ENCODE results near the gene RABGAP1L.

The RABGAP1L gene

DNA sequence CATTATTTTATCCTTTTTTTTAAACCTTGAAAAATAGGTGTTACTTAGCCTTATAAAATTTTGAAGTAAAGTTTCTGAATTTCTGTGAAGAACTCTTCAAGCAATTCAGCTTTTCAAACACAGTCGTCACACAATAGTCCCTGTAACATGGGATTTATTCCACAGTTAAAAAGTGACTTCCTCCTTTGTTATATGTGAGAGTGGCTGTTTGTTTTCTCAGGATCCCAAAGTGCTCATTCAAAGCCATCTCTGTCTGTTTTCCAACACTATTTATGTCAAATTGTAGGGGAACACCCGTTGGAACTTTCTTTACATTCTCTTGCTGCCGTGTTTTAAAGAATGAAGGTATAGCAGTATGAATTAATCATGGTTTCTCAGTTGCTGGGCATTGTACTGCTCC is 207.6 kb downstream of the RABGAP1L start:
- no peaks in the 10 kb centered on the region for H3K9me2 ChIP-seq (replicated peaks; ENCODE audit: insufficient read depth, low read length)
- H3K4me3 ChIP-seq (ENCODE audit: insufficient read depth, low read length, poor library complexity, severe bottlenecking) = no peak overlapping the region
- TF ChIP-seq EZH2phosphoT487 (conservative IDR thresholded peaks at IDR 0.05; ENCODE audit: low read length) = no peak
- TF ChIP-seq, protein P1, sequence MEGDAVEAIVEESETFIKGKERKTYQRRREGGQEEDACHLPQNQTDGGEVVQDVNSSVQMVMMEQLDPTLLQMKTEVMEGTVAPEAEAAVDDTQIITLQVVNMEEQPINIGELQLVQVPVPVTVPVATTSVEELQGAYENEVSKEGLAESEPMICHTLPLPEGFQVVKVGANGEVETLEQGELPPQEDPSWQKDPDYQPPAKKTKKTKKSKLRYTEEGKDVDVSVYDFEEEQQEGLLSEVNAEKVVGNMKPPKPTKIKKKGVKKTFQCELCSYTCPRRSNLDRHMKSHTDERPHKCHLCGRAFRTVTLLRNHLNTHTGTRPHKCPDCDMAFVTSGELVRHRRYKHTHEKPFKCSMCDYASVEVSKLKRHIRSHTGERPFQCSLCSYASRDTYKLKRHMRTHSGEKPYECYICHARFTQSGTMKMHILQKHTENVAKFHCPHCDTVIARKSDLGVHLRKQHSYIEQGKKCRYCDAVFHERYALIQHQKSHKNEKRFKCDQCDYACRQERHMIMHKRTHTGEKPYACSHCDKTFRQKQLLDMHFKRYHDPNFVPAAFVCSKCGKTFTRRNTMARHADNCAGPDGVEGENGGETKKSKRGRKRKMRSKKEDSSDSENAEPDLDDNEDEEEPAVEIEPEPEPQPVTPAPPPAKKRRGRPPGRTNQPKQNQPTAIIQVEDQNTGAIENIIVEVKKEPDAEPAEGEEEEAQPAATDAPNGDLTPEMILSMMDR (IDR thresholded peaks at IDR 0.05; ENCODE audit: insufficient read depth, low read length, poor library complexity, severe bottlenecking) = no peak
- H3K79me2 ChIP-seq (ENCODE audit: insufficient read depth, low read length) = peaks cover 55% of the 10 kb centered on the region
- no peaks in the 10 kb centered on the region for H4K20me1 ChIP-seq (ENCODE audit: low read depth, low read length)
- H2AFZ ChIP-seq (ENCODE audit: low read depth, low read length, severe bottlenecking) = no peak overlapping the region
- H3K27ac ChIP-seq (ENCODE audit: low read depth, low read length) = no peak overlapping the region
- H3K4me2 ChIP-seq (ENCODE audit: low read depth, low read length, poor library complexity, severe bottlenecking) = no peak overlapping the region
- no peaks in the 10 kb centered on the region for H3K9me3 ChIP-seq (ENCODE audit: insufficient read depth, low read length)
- peaks cover 1% of the 10 kb centered on the region; the same call in 1 of the 2 replicates for H3K36me3 ChIP-seq (ENCODE audit: low read length)
- H3K27me3 ChIP-seq (ENCODE audit: low read length) = no peaks in the 10 kb centered on the region
- H3F3A ChIP-seq (ENCODE audit: insufficient read depth) = no peaks in the 10 kb centered on the region; the same call in 1 of the 2 replicates
- no peak overlapping the region for H3K9ac ChIP-seq (ENCODE audit: low read length)

DNA sequence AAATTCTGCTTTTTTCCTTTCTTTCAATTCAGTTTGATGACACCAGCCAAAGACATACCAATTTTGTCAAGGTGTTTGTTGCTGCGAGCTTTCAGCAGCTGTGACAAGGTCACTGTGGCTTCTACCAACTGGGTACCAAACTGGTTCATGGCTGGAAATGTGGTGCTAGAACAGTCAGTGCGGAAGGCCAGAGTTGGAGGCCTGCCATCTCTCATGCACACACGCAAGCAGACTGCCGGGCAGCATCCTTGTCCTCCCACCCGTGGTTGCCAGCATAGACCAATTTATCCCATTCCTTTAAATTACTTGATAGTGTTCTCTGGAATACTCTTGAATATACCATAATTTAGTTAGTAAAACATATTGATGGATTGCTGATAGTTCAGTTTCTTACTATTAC is 208.6 kb downstream of the RABGAP1L start:
- TF ChIP-seq, protein P1 (IDR thresholded peaks at IDR 0.05; ENCODE audit: insufficient read depth, low read length, poor library complexity, severe bottlenecking) = no peak
- TF ChIP-seq EZH2phosphoT487 (conservative IDR thresholded peaks at IDR 0.05; ENCODE audit: low read length) = no peak
- Histone ChIP-seq H3F3A (ENCODE audit: insufficient read depth) (no peaks in the 10 kb centered on the region; the same call in 1 of the 2 replicates), H3K9ac (ENCODE audit: low read length) (no peak overlapping the region), H3K4me2 (ENCODE audit: low read depth, low read length, poor library complexity, severe bottlenecking) (no peak overlapping the region), H4K20me1 (ENCODE audit: low read depth, low read length) (no peaks in the 10 kb centered on the region), H3K9me3 (ENCODE audit: insufficient read depth, low read length) (no peaks in the 10 kb centered on the region), H2AFZ (ENCODE audit: low read depth, low read length, severe bottlenecking) (no peak overlapping the region), H3K27ac (ENCODE audit: low read depth, low read length) (no peak overlapping the region), H3K79me2 (ENCODE audit: insufficient read depth, low read length) (peaks cover 47% of the 10 kb centered on the region), H3K9me2 (replicated peaks; ENCODE audit: insufficient read depth, low read length) (no peaks in the 10 kb centered on the region), H3K36me3 (ENCODE audit: low read length) (peaks cover 6% of the 10 kb centered on the region; the same call in 1 of the 2 replicates), H3K27me3 (ENCODE audit: low read length) (no peaks in the 10 kb centered on the region), H3K4me3 (ENCODE audit: insufficient read depth, low read length, poor library complexity, severe bottlenecking) (no peak overlapping the region)

DNA sequence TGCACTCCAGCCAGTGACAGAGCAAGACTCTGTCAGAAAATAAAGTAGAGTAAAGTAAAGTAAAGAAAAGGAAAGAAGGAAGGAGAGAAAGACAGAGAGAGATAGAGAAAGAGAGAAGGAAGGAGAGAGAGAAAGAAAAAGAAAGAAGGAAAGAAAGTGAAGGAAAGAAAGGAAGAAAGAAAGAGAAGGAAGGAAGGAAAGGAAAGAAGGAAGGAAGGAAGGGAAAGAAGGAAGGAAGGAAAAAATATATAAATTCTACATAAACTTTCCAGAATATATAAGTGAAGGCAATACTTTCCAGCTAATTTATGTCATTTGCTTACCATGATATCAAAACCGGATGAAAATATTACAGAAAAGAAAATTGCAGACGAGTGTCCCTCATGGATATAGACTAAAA is 216.7 kb downstream of the RABGAP1L start:
- no peaks in the 10 kb centered on the region for H3F3A ChIP-seq (ENCODE audit: insufficient read depth)
- no peaks in the 10 kb centered on the region for H3K9me3 ChIP-seq (ENCODE audit: insufficient read depth, low read length)
- H3K27me3 ChIP-seq (ENCODE audit: low read length) = no peaks in the 10 kb centered on the region
- H2AFZ ChIP-seq (ENCODE audit: low read depth, low read length, severe bottlenecking) = no peak overlapping the region
- no peaks in the 10 kb centered on the region for H4K20me1 ChIP-seq (ENCODE audit: low read depth, low read length)
- no peaks in the 10 kb centered on the region for H3K9me2 ChIP-seq (replicated peaks; ENCODE audit: insufficient read depth, low read length)
- H3K9ac ChIP-seq (ENCODE audit: low read length) = no peak overlapping the region
- H3K79me2 ChIP-seq (ENCODE audit: insufficient read depth, low read length) = no peaks in the 10 kb centered on the region
- H3K4me3 ChIP-seq (ENCODE audit: insufficient read depth, low read length, poor library complexity, severe bottlenecking) = no peak overlapping the region
- H3K36me3 ChIP-seq (ENCODE audit: low read length) = peaks cover 28% of the 10 kb centered on the region; the same call in 1 of the 2 replicates
- H3K27ac ChIP-seq (ENCODE audit: low read depth, low read length) = no peak overlapping the region
- TF ChIP-seq EZH2phosphoT487 (conservative IDR thresholded peaks at IDR 0.05; ENCODE audit: low read length) = no peak
- TF ChIP-seq, protein P1 (IDR thresholded peaks at IDR 0.05; ENCODE audit: insufficient read depth, low read length, poor library complexity, severe bottlenecking) = no peak
- H3K4me2 ChIP-seq (ENCODE audit: low read depth, low read length, poor library complexity, severe bottlenecking) = no peak overlapping the region
